ENCODE results near the gene SULT6B1. TPM values are rescaled to one million over a fixed set of nuclear protein-coding genes. Genes with fewer than 3 reads are reported as not detected.

SULT6B1 gene
- polyA plus RNA-seq, 3 donors: not detected

DNA sequence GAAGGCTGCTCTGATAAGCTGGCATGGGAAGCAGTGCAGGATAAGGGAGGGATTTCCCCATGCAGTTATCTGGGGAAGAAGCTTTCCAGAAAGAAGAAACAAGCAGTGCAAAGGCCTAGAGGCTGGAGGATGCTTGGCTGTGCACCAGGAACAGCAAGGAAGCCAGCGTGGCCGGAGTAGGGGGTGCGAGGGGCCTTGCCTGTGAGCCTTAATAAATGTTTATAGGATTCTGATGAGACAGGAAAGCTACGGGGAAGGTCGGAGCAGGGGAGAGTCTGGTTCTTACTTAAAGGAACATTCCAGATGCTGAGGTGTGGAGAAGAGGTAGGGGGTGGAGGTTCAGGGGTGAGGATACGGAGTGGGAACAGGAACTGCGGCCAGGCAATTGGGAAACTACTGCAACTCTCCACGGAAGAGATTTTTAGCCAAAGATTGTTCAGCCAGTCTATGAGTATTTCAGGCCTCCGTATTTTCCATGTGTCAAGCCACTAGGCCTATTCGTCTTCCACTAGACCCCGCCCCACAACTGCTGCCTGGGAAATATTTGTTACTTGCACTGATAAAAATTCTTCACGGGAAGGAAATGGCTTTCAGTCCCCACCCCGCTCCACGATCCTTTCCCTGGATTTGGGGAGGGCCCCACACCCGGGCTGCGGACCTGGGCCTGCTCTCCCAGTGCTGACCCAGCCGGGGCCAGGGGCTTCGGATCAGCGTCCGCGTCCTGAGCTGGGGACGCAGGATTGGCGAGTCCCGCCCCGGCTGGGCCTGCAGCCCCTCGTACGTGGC is 32.2 kb downstream of the SULT6B1 start:
- peak; percentile 6 to 22 (median 18) for DNase-seq
- H3K4me3 Mint-ChIP-seq: peak overlapping the region; percentile 81 to 95

DNA sequence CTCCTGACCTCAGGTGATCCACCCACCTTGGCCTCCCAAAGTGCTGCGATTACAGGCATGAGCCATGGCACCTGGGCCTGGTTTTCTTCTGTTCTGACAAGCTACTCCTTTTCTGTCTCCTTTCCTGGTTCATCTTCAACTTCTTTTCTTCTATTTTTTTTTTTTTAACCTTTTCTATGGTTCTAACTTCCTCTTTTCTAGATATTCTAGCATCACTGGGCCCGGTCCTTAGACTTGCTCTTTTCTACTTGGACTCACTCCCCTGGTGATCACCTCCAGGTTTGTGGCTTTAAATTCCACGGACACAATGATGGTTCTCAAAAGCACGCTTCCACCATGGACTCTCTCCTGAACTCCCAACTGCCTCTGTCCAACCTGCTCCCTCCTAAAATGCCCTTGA is 33.7 kb downstream of the SULT6B1 start:
- Histone ChIP-seq H3K27me3 (ENCODE audit: control insufficient read depth in 2 of 2, insufficient read depth in 2 of 2, low read length in 2 of 2) (no peaks in the 10 kb centered on the region), H3K4me3 (replicated peaks in 1 of 3; ENCODE audit: low read depth in 2 of 3, low read length in 3 of 3) (no peak overlapping the region), H2AFZ (ENCODE audit: insufficient read depth, low read depth, low read length, poor library complexity, severe bottlenecking) (no peak overlapping the region), H3K36me3 (replicated peaks in 1 of 2; ENCODE audit: control insufficient read depth in 1 of 2, insufficient read depth in 2 of 2, low read length in 2 of 2) (peaks cover under 1 to 15% of the 10 kb centered on the region in 2 donors), H3K27ac (ENCODE audit: low read depth in 1 of 2, low read length in 2 of 2) (no peak overlapping the region), H3K4me1 (ENCODE audit: control insufficient read depth in 1 of 2, insufficient read depth in 2 of 2, low read length in 2 of 2) (peaks cover 21 to 26% of the 10 kb centered on the region in 2 donors), H3K79me2 (ENCODE audit: insufficient read depth, low read length) (peaks cover 73% of the 10 kb centered on the region), H3K9me3 (replicated peaks in 1 of 2; ENCODE audit: control insufficient read depth in 1 of 2, insufficient read depth in 1 of 2, low read length in 2 of 2) (no peaks in the 10 kb centered on the region), H4K20me1 (ENCODE audit: insufficient read depth, low read length) (peaks cover 48% of the 10 kb centered on the region), H3K4me2 (replicated peaks; ENCODE audit: extremely low read depth, low read length, poor library complexity, severe bottlenecking) (no peak overlapping the region), H3K9ac (ENCODE audit: insufficient read depth, low read length, poor library complexity, severe bottlenecking) (no peak overlapping the region)
- peaks cover 22 to 33% of the 10 kb centered on the region in 2 donors for H3K36me3 Mint-ChIP-seq
- 64% methylated on average over 4 of the region's 4 CpGs for WGBS (ENCODE audit: insufficient coverage)
- no peak for DNase-seq
- peak overlapping the region in 5 of 7 donors; percentile 43 to 87 (median 59) for H3K27ac Mint-ChIP-seq
- TF ChIP-seq, protein P1, sequence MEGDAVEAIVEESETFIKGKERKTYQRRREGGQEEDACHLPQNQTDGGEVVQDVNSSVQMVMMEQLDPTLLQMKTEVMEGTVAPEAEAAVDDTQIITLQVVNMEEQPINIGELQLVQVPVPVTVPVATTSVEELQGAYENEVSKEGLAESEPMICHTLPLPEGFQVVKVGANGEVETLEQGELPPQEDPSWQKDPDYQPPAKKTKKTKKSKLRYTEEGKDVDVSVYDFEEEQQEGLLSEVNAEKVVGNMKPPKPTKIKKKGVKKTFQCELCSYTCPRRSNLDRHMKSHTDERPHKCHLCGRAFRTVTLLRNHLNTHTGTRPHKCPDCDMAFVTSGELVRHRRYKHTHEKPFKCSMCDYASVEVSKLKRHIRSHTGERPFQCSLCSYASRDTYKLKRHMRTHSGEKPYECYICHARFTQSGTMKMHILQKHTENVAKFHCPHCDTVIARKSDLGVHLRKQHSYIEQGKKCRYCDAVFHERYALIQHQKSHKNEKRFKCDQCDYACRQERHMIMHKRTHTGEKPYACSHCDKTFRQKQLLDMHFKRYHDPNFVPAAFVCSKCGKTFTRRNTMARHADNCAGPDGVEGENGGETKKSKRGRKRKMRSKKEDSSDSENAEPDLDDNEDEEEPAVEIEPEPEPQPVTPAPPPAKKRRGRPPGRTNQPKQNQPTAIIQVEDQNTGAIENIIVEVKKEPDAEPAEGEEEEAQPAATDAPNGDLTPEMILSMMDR (IDR thresholded peaks at IDR 0.05): no peak
- H3K27me3 Mint-ChIP-seq (ENCODE audit: low read depth in 3 of 3): peaks cover 0 to 2% (median 0%) of the 10 kb centered on the region in 3 donors
- peak overlapping the region in 1 of 2 donors; percentile 8 for H3K4me3 Mint-ChIP-seq
- intact Hi-C loops (cut with micrococcal nuclease): no loop called here
- peaks cover 33% of the 10 kb centered on the region for H3K4me1 Mint-ChIP-seq
- H3K9me3 Mint-ChIP-seq: peaks cover 0 to 6% (median 0%) of the 10 kb centered on the region in 7 donors

More for the DNA sequence above, 32.2 kb downstream of the SULT6B1 start:
- peak overlapping the region; percentile 96 for H2AFZ ChIP-seq (ENCODE audit: insufficient read depth, low read depth, low read length, poor library complexity, severe bottlenecking)
- H3K27ac Mint-ChIP-seq: peak overlapping the region; percentile 81 to 95 (median 89)
- peaks cover 0 to 12% of the 10 kb centered on the region in 2 donors for H3K36me3 ChIP-seq (replicated peaks in 1 of 2; ENCODE audit: control insufficient read depth in 1 of 2, insufficient read depth in 2 of 2, low read length in 2 of 2)
- peaks cover 0 to 6% (median 0%) of the 10 kb centered on the region in 7 donors for H3K9me3 Mint-ChIP-seq
- H3K4me1 ChIP-seq (ENCODE audit: control insufficient read depth in 1 of 2, insufficient read depth in 2 of 2, low read length in 2 of 2): peaks cover 21 to 26% of the 10 kb centered on the region in 2 donors
- H3K27me3 Mint-ChIP-seq (ENCODE audit: low read depth in 3 of 3): peaks cover 0 to 2% (median 0%) of the 10 kb centered on the region in 3 donors
- H3K79me2 ChIP-seq (ENCODE audit: insufficient read depth, low read length): peaks cover 61% of the 10 kb centered on the region
- H3K27ac ChIP-seq (ENCODE audit: low read depth in 1 of 2, low read length in 2 of 2): peak overlapping the region; percentile 51 to 88
- TF ChIP-seq, protein P1 (IDR thresholded peaks at IDR 0.05): no peak
- peaks cover 31% of the 10 kb centered on the region for H3K4me1 Mint-ChIP-seq
- peak overlapping the region; percentile 70 to 89 (median 80) for H3K4me3 ChIP-seq (replicated peaks in 1 of 3; ENCODE audit: low read depth in 2 of 3, low read length in 3 of 3)
- WGBS (ENCODE audit: insufficient coverage): under 1% methylated on average over 21 of the region's 27 CpGs
- intact Hi-C loops (cut with micrococcal nuclease): no loop called here
- peaks cover 36% of the 10 kb centered on the region for H4K20me1 ChIP-seq (ENCODE audit: insufficient read depth, low read length)
- peak overlapping the region; percentile 78 for H3K4me2 ChIP-seq (replicated peaks; ENCODE audit: extremely low read depth, low read length, poor library complexity, severe bottlenecking)
- H3K9me3 ChIP-seq (replicated peaks in 1 of 2; ENCODE audit: control insufficient read depth in 1 of 2, insufficient read depth in 1 of 2, low read length in 2 of 2): no peaks in the 10 kb centered on the region
- peak overlapping the region; percentile 92 for H3K9ac ChIP-seq (ENCODE audit: insufficient read depth, low read length, poor library complexity, severe bottlenecking)
- H3K27me3 ChIP-seq (ENCODE audit: control insufficient read depth in 2 of 2, insufficient read depth in 2 of 2, low read length in 2 of 2): no peaks in the 10 kb centered on the region
- peaks cover 18 to 32% of the 10 kb centered on the region in 2 donors for H3K36me3 Mint-ChIP-seq

Data from CD14-positive monocyte (primary cell).